Neural progenitor cell (in vitro differentiated cells): Measurements from ENCODE around the gene ERCC6L. TPM values are rescaled to one million over a fixed set of nuclear protein-coding genes. Genes with fewer than 3 reads are reported as not detected.

Experiments
- DNase-seq: peaks from one replicate; pipeline ENCODE4 v3.0.0-alpha.2; 2016; ENCODE audit warnings: low spot score
- H2AFZ ChIP-seq: fragments of 200-600 bp; sonication (generic); replicated peaks from 2 replicates; pipeline ENCODE4 v1.6.1; 2016; ENCODE audit warnings: antibody characterized with exemption
- H3F3A ChIP-seq: fragments of 200-600 bp; sonication (generic); 2 replicates; pipeline ENCODE4 v1.6.1; 2016; ENCODE audit warnings: antibody characterized with exemption, low read depth
- H3K27ac ChIP-seq: fragments of 200-600 bp; sonication (generic); 2 replicates; pipeline ENCODE4 v1.5.1; 2016; ENCODE audit warnings: mild to moderate bottlenecking
- H3K27me3 ChIP-seq: fragments of 200-600 bp; sonication (generic); 2 replicates; pipeline ENCODE4 v1.6.1; 2016; ENCODE audit warnings: mild to moderate bottlenecking, moderate library complexity
- H3K36me3 ChIP-seq: fragments of 200-600 bp; sonication (generic); 2 replicates; pipeline ENCODE4 v1.5.1; 2016
- H3K4me1 ChIP-seq: fragments of 200-600 bp; sonication (generic); 2 replicates; pipeline ENCODE4 v1.6.1; 2016; ENCODE audit warnings: mixed run types
- H3K4me2 ChIP-seq: fragments of 200-600 bp; sonication (generic); 2 replicates; pipeline ENCODE4 v1.6.1; 2016
- H3K4me3 ChIP-seq: fragments of 200-600 bp; sonication (generic); 2 replicates; pipeline ENCODE4 v1.5.1; 2016
- H3K79me2 ChIP-seq: fragments of 200-600 bp; sonication (generic); 2 replicates; pipeline ENCODE4 v1.6.1; 2016; ENCODE audit warnings: low read depth
- H3K9ac ChIP-seq: fragments of 200-600 bp; sonication (generic); 2 replicates; pipeline ENCODE4 v1.6.1; 2016
- H3K9me3 ChIP-seq: fragments of 200-600 bp; sonication (generic); 2 replicates; pipeline ENCODE4 v1.5.1; 2016; ENCODE audit warnings: low read depth
- H4K20me1 ChIP-seq: fragments of 200-600 bp; sonication (generic); 2 replicates; pipeline ENCODE4 v1.6.1; 2016; ENCODE audit warnings: low read depth
- H3K27ac Mint-ChIP-seq: 3 replicates; pipeline ENCODE4 v1.8.0; 2021; ENCODE audit warnings: mixed read lengths
- H3K27me3 Mint-ChIP-seq: 2 replicates; pipeline ENCODE4 v1.8.0; 2022; ENCODE audit warnings: low read depth, mild to moderate bottlenecking, inconsistent platforms, moderate library complexity, mixed read lengths; ENCODE audit not compliant: insufficient read depth
- H3K36me3 Mint-ChIP-seq: 3 replicates; pipeline ENCODE4 v1.8.0; 2021; ENCODE audit warnings: mixed read lengths
- H3K4me1 Mint-ChIP-seq: 3 replicates; pipeline ENCODE4 v1.8.0; 2021; ENCODE audit warnings: mixed read lengths
- H3K4me3 Mint-ChIP-seq: 3 replicates; pipeline ENCODE4 v1.8.0; 2021; ENCODE audit warnings: mild to moderate bottlenecking, moderate library complexity, mixed read lengths
- H3K9me3 Mint-ChIP-seq: 3 replicates; pipeline ENCODE4 v1.8.0; 2020; ENCODE audit warnings: mixed read lengths
- EZH2 ChIP-seq: fragments of 200-600 bp; sonication (generic); IDR thresholded peaks from 2 replicates; pipeline ENCODE4 v1.6.1; 2017; ENCODE audit warnings: antibody characterized with exemption, mild to moderate bottlenecking, moderate library complexity
- EZH2phosphoT487 ChIP-seq: fragments of 200-600 bp; sonication (generic); IDR thresholded peaks from 2 replicates; pipeline ENCODE4 v1.6.1; 2017; ENCODE audit warnings: antibody characterized with exemption
- total RNA-seq: library from RNA; depleted of rRNA; stranded (reverse); fragments of >200 nt; gene quantifications from 2 replicates; pipeline ENCODE4 v1.2.3, GENCODE V29; 2015; ENCODE audit warnings: low replicate concordance
- TF ChIP-seq, protein P1 (sequence below): fragments of 200-600 bp; sonication (generic); IDR thresholded peaks from 2 replicates; pipeline ENCODE4 v1.5.1; 2017; ENCODE audit warnings: antibody characterized with exemption, mild to moderate bottlenecking

The ERCC6L gene
- total RNA-seq, 1 donor from 2014 or later, result 34.5 TPM

DNA sequence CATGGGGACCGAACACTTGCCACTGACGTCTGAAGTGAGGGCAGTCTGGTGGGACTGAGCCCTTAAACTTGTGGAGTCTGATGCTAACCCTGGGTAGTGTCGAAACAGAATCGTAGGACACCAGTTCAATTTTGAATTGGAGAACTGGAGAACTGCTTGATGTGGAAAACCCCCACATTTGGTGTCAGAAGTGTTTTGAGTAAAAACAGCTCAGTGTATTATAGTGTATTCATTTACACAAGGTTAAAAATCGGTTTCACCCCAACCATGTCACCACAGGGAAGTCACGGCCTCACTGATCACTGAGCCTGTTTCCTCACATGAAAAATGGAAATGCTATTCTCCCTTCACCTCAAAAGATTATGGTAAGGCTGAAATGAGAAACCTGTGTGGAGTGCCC lies 35.4 kb downstream of the ERCC6L start:
- Mint-ChIP-seq H3K27me3 (peaks cover under 1% of the 10 kb centered on the region), H3K9me3 (peaks cover 4% of the 10 kb centered on the region), H3K27ac (no peak overlapping the region), H3K4me1 (no peaks in the 10 kb centered on the region), H3K36me3 (peaks cover 32% of the 10 kb centered on the region), H3K4me3 (no peak overlapping the region)
- TF ChIP-seq EZH2 (no peak), EZH2phosphoT487 (no peak)
- TF ChIP-seq, protein P1, sequence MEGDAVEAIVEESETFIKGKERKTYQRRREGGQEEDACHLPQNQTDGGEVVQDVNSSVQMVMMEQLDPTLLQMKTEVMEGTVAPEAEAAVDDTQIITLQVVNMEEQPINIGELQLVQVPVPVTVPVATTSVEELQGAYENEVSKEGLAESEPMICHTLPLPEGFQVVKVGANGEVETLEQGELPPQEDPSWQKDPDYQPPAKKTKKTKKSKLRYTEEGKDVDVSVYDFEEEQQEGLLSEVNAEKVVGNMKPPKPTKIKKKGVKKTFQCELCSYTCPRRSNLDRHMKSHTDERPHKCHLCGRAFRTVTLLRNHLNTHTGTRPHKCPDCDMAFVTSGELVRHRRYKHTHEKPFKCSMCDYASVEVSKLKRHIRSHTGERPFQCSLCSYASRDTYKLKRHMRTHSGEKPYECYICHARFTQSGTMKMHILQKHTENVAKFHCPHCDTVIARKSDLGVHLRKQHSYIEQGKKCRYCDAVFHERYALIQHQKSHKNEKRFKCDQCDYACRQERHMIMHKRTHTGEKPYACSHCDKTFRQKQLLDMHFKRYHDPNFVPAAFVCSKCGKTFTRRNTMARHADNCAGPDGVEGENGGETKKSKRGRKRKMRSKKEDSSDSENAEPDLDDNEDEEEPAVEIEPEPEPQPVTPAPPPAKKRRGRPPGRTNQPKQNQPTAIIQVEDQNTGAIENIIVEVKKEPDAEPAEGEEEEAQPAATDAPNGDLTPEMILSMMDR, result no peak
- Histone ChIP-seq H3K4me1 (no peaks in the 10 kb centered on the region), H4K20me1 (peaks cover 5% of the 10 kb centered on the region), H2AFZ (no peak overlapping the region), H3F3A (no peaks in the 10 kb centered on the region), H3K79me2 (no peaks in the 10 kb centered on the region), H3K9me3 (no peaks in the 10 kb centered on the region), H3K9ac (no peak overlapping the region), H3K27ac (no peak overlapping the region), H3K4me2 (no peak overlapping the region), H3K4me3 (no peak overlapping the region), H3K36me3 (peaks cover 4% of the 10 kb centered on the region), H3K27me3 (no peaks in the 10 kb centered on the region)
- no peak for DNase-seq

DNA sequence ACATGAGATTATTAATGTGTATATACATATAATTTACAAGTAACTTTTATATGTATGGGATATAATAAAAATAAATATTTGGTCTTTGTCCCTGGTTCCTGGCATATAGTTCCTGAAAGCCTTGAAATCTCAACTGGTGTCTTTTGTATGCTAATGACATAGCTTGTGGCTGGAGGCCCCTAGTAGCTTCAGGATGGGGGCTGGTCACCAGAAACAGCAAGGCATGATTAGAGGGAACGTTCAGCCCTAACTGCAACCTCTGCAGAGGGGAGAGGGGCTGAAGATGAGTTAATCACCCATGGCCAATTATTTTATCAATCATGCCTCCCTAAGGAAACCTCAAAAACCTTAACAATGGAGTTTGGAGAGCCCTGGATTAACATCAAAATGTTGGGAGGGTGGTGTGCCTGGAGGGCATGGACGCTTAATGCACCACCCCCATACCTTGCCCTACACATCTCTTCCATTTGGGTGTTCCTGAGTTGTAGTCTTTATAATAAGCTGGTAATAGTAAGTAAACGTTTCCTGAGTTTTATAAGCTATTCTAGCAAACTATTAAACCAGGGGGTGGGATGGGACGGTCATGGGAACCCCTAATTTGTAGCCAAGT lies 35.9 kb downstream of the ERCC6L start:
- no peaks in the 10 kb centered on the region for H3K9me3 Mint-ChIP-seq
- Histone ChIP-seq H3K9me3 (no peaks in the 10 kb centered on the region), H3K36me3 (peaks cover 4% of the 10 kb centered on the region), H3K4me2 (no peak overlapping the region), H3K27me3 (no peaks in the 10 kb centered on the region), H3K4me3 (no peak overlapping the region), H3F3A (no peaks in the 10 kb centered on the region), H3K79me2 (no peaks in the 10 kb centered on the region), H3K9ac (no peak overlapping the region), H3K27ac (no peak overlapping the region), H2AFZ (no peak overlapping the region), H3K4me1 (no peaks in the 10 kb centered on the region), H4K20me1 (peaks cover 5% of the 10 kb centered on the region)
- DNase-seq, result no peak
- H3K36me3 Mint-ChIP-seq, result peaks cover 28% of the 10 kb centered on the region
- H3K27ac Mint-ChIP-seq, result no peak overlapping the region
- no peaks in the 10 kb centered on the region for H3K4me1 Mint-ChIP-seq
- TF ChIP-seq EZH2 (no peak), EZH2phosphoT487 (no peak)
- TF ChIP-seq, protein P1, result no peak
- H3K4me3 Mint-ChIP-seq, result no peak overlapping the region
- no peaks in the 10 kb centered on the region for H3K27me3 Mint-ChIP-seq

DNA sequence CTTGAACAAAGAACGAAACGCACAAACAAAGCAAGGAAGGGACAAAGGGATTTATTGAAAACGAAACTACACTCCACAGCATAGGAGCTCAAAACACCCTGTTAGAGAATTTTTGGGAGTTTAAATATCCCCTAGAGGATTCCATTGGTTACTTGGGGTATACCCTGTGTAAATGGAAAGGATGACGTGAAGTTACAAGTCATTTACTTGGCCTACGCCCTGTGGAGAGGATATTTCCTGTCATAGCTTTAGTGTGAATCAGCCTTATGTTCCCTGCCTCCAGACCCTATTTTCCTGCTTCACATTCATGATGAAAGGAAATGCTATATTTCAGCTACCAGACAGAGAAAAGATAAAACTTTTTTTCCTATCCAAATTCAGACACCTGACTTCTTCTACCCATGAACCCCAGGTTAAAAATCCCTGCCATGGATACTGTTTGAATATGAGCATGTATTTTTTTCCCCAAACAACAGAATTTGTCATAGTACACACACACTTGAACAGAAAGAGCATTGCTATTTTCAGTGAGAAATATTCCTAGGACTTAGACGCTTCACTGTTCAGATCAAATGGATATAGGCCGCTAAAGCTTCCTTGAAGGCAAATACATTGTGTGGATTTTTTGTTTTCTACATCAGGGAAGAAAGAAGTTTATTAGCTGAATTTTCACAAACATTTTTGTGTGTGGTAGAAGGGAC lies 36.8 kb downstream of the ERCC6L start:
- H4K20me1 ChIP-seq, result peaks cover 5% of the 10 kb centered on the region
- no peaks in the 10 kb centered on the region for H3K36me3 ChIP-seq
- DNase-seq, result no peak
- no peaks in the 10 kb centered on the region for H3F3A ChIP-seq
- H3K27me3 Mint-ChIP-seq, result no peaks in the 10 kb centered on the region
- no peaks in the 10 kb centered on the region for H3K79me2 ChIP-seq
- no peak overlapping the region for H2AFZ ChIP-seq
- H3K4me1 Mint-ChIP-seq, result no peaks in the 10 kb centered on the region
- H3K9me3 Mint-ChIP-seq, result no peaks in the 10 kb centered on the region
- H3K27ac Mint-ChIP-seq, result no peak overlapping the region
- H3K9ac ChIP-seq, result no peak overlapping the region
- peaks cover 21% of the 10 kb centered on the region for H3K36me3 Mint-ChIP-seq
- no peak overlapping the region for H3K27ac ChIP-seq
- no peak overlapping the region for H3K4me3 ChIP-seq
- no peaks in the 10 kb centered on the region for H3K9me3 ChIP-seq
- no peak overlapping the region for H3K4me3 Mint-ChIP-seq
- no peaks in the 10 kb centered on the region for H3K4me1 ChIP-seq
- TF ChIP-seq EZH2 (no peak), EZH2phosphoT487 (no peak)
- TF ChIP-seq, protein P1, result no peak
- no peaks in the 10 kb centered on the region for H3K27me3 ChIP-seq
- H3K4me2 ChIP-seq, result no peak overlapping the region
